HG03095 (cell line): Measurements from ENCODE around the gene CLDN14.

Source experiments
- ATAC-seq: cut with Tn5 transposase; IDR thresholded peaks from one replicate; pipeline ENCODE4 v1.9.1; 2021; ENCODE audit warnings: moderate library complexity; ENCODE audit not compliant: unreplicated experiment

CLDN14 gene

DNA sequence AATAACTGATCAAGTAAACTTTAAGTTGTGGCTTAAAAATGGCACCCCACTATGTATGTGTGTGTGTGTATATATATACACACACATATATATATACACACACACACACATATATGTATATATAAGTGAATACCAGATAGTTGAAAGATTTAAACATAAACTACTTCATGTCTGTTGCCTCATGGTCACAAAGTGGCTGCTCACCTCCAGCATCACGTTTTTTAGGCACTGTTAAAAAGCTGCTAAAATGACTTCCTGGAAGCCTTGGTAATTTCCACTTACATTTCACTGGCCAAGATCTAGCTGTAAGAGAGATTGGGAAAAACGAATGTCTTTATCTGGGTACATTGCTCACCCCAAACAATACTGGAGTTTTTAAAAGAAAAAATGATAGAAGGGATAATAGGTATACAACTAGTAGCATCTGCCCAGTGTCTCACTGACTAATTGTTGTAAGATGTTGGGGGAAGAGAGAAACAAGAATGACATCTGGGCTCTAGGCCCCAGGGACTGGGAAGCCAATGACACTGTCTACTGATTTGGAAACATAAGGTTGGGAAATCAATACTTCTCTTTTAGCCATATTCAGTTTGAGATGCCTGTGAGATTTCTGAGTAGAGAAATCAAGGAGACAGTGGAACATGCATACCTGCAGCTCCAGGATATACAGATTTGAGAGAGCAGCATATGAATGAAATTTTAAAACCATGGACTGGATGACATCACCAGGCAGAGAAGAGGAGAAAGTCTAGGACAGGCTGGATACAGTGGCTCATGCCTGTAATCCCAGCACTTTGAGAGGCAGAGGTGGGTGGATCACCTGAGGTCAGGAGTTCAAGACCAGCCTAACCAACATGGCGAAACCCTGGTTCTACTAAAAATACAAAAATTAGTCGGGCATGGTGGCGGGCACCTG is 42.8 kb downstream of the CLDN14 start:
- no peak for ATAC-seq

- ATAC-seq: no peak
Measured at GRCh38 chr21:36434144-36434543, 45.8 kb downstream of the CLDN14 start.

GRCh38 chr21:36433059-36433709 is 46.7 kb downstream of the CLDN14 start:
- ATAC-seq: no peak

DNA sequence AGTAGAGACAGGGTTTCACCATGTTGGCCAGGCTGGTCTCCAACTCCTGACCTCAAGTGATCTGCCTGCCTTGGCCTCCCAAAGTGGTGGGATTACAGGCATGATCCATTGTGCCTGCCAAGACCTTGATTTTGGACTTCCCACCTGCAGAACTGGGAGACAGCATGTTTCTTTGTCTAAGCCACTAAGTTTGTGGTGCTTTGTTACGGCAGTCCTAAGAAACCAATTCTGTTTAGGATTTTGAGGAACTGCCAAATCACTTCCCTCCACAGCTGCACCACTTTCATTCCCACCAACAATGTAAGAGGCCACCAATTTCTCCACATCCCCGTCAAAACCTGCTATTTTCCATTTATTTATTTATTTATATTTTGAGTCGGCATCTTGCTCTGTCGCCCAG is 48.7 kb downstream of the CLDN14 start:
- no peak for ATAC-seq

- no peak for ATAC-seq
Measured at GRCh38 chr21:36430841-36431240, 49.1 kb downstream of the CLDN14 start.

DNA sequence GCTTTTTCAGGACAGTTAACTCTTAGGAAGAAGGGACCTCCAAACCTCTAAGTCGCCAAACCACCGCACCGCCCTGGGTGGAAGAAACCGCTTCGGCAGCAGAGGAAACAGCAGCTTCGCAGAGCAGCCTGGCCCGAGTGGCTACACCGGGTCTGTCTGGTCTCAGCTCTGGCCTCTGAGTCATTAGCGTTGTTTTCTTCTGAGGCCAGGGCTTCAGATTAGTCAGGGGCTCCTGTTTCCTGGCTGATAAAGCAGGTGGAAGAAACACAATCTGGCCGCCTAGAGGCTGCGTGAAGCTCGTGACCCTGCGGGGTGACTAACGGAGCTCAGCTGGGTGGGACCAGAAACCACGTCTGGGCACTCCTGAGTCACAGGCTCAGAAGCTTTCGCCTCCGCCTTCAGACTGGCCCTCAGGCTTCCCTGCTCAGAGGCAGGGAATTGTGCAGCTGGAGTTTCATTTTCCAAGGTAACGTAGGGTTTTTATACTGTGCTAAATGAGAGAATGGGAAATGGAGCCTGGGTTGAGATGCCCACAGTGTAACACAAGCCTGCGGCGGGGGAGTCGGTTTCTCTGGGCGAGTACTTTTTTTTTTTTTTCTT is 49.9 kb downstream of the CLDN14 start:
- ATAC-seq: peak; percentile 84

GRCh38 chr21:36428761-36429432 is 51.0 kb downstream of the CLDN14 start:
- ATAC-seq: no peak

DNA sequence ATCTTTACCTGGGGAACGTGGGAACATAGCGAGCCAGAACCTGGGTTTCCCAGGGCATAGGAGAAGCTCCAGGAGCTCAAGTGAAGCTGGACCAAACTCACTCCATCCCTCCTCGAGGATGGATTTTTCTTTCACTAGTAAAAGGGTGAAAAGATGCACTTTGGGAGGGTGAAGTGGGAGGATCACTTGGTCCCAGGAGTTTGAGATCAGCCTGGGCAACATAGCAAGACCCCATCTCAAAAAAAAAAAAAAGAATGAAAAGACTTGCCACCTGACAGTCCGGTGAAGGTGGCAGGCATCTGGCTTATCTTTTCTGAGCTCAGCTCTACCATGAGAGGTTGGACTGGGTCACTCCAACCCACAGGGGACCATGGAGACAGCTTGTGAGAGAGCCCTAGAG is 52.4 kb downstream of the CLDN14 start:
- no peak for ATAC-seq

DNA sequence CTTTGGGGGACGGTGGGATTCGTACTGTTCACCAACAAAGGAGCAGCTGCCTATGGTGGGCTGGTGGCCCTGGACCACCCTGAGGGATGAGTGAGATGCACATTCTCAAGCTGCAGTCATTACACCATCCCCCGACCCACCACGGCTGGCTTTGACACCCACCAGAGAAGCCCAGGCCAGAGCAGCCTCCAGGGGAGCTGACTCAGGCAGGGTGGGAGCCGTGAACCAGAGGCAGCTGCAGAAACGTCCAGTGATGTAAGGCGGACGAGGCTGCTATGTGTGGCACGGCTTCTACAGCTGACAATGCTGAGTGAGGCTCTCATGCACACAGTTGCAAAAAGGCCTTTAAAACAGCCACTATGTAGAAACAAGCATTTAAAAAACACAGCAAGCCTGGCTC is 54.6 kb downstream of the CLDN14 start:
- no peak for ATAC-seq

DNA sequence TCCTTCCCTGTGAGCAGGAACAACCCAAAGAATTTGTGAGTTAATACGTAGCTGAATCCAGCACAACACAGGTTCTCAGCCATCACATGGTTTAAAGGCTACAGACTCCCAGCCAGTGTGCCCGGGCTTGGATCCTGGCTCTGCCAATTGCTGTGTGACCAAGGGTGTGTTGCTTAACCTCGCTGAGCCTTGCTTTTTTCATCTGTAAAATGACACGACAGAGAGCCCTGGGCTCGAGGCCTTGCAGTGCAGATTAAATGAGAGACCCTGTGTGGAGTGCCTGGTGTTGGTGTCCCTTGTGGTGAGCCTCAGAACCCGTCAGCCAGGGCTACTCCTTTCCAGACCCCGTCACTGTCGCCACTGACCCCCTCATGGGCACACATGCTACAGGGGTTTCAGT is 55.3 kb downstream of the CLDN14 start:
- no peak for ATAC-seq

GRCh38 chr21:36423771-36424433 is 56.0 kb downstream of the CLDN14 start:
- ATAC-seq: no peak

- ATAC-seq: no peak
Measured at GRCh38 chr21:36422279-36423098, 57.4 kb downstream of the CLDN14 start.

DNA sequence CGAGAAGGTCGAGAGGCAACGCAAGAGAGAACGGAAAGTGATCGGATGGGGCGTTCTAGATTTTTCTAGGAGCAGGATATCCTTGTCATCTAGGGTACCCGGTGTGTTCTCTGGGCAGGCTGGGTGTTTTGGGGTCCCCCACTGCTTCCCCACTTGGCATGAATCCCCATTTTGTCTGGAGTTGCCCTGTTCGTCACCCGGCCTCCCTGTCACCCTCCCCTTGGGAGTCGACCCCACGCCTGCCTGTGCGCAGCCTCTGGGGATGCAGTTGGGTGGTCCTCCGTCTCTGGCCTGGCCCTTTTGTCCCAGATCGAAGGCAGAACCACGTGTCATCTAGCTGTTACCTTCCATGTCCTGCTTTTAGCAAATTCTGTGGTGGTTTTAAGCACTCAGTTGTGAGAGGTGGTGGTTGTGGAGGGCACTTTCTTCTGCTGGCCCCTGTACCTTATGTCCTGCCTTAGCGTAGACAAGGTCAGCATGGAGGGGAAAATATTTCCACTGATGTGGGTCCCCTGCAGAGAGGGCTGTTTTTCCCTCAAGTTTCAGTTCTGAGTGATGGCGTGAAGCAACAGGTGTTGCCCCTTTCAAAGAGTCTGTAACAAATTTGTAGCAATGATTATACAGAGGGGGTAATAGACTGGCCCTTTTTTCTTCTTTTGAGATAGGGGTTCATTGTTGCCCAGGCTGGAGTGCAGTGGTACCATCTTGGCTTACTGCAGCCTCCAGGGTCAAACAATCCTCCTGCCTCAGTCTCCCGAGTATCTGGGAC is 59.2 kb downstream of the CLDN14 start:
- no peak for ATAC-seq

DNA sequence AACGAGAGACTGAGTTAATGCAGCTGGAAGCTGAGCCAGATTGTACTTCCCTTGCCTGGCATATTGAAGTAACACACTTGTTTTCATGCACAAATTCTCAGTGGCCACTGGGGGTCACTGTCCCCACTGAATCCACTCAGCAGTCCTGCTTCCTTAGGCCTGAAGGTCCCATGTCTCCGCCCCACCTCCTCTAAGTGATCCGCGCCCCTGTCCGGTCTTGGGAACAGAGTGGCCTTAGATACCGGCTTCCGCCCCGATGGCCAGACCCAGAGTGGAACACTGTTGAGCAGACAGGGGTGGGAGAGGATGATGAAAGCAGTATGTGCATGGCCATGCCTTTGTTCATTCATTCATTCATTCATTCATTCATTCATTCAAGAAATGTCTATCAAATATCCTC is 59.9 kb downstream of the CLDN14 start:
- peak; percentile 54 for ATAC-seq

DNA sequence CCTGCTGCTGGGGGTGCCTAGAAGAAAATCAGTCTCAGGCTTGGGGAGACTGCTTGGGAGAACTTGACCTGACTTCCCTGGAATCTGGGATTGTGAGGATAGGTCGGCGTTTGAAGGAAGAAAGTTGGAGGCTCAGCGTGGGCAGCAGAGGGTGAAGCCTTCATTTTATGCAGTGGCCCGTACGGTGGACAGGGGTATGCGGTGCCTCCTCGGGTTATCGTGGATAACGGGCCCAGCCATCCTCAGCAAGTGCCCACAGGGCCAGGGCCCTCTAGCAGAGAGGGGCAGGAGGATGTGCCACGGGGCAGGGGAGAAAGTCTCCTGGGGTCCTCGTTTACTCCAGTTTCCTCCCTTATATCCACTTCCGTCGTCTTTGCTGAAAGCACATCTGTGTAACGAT is 60.7 kb downstream of the CLDN14 start:
- no peak for ATAC-seq

DNA sequence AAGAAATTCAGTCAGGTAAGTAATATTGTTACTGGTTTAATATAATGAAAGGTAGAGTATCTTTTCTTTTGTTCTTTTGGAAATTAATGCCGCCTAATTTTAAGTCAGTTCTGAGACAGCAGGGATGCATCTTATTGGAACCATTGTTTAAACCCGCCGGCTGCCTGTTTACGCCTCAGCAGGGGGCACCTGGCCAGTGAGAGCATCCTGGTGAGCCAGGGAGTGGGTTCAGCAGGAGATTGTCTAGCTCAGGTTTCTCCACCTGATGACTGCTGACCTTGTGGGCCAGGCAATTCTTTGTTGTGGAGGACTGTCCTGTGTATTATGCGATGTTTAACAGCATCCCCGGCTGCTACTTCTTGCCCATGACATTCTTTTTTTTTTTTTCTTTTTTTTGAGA is 64.5 kb downstream of the CLDN14 start:
- ATAC-seq: no peak

- no peak for ATAC-seq
Measured at GRCh38 chr21:36412916-36413315, 67.0 kb downstream of the CLDN14 start.

DNA sequence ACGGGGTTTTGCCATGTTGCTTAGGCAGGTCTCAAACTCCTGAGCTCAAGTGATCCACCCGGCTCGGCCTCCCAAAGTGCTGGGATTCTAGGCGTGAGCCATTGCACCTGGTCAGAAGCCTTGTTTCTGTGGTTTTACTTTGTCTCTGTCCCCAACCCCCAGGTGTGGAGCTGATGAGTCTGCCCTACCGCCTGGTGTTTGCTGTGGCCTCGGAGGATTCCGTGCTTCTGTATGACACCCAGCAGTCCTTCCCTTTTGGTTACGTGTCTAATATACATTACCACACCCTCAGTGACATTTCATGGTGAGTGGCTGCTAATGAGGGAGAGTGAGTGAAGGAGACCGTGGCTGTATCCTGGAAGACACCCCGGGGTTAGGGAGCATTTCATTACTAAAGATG is 68.6 kb downstream of the CLDN14 start:
- no peak for ATAC-seq
